ENCODE results near the gene GBP3. TPM values are rescaled to one million over a fixed set of nuclear protein-coding genes. Genes with fewer than 3 reads are reported as not detected.

GBP3 gene
- total RNA-seq, 2 donors from 2014 or later = not detected

DNA sequence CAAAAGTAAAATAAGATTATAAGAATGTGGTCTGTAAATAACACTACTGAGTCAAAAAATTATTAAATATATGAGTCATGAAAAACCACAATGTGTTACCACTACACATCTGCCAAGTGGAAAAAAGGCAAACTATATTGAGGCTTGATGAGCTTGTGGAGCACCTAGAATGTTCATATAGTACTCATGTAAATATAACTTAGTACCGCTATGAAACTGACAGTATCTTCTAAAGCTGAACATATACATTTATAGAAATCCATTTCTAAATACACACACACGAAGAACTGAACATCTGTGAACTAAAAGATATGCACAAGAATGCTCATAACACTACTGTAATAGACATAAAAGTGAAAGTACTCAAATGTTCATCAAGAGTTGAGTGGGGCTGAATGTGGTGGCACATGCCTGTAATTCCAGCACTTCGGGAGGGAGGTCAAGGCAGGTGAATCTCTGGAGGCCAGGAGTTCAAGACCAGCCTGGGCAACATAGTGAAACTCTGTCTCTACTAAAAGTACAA, 18.5 kb upstream of the GBP3 start:
- H3K4me3 ChIP-seq (ENCODE audit: low read length) = no peak overlapping the region
- no peaks in the 10 kb centered on the region for H3K4me1 Mint-ChIP-seq
- TF ChIP-seq, protein P1, sequence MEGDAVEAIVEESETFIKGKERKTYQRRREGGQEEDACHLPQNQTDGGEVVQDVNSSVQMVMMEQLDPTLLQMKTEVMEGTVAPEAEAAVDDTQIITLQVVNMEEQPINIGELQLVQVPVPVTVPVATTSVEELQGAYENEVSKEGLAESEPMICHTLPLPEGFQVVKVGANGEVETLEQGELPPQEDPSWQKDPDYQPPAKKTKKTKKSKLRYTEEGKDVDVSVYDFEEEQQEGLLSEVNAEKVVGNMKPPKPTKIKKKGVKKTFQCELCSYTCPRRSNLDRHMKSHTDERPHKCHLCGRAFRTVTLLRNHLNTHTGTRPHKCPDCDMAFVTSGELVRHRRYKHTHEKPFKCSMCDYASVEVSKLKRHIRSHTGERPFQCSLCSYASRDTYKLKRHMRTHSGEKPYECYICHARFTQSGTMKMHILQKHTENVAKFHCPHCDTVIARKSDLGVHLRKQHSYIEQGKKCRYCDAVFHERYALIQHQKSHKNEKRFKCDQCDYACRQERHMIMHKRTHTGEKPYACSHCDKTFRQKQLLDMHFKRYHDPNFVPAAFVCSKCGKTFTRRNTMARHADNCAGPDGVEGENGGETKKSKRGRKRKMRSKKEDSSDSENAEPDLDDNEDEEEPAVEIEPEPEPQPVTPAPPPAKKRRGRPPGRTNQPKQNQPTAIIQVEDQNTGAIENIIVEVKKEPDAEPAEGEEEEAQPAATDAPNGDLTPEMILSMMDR (conservative IDR thresholded peaks at IDR 0.05) = no peak
- 78 to 88% methylated on average over 1 to 3 of the region's 3 CpGs for WGBS, 2 experiments (ENCODE audit: insufficient coverage in 1 of 2, insufficient read length in 1 of 2)
- no peak overlapping the region for H3K4me3 Mint-ChIP-seq
- DNase-seq = no peak
- no peaks in the 10 kb centered on the region for H3K27me3 ChIP-seq (ENCODE audit: control insufficient read depth, insufficient read depth, low read length, poor library complexity, severe bottlenecking)
- H3K27ac ChIP-seq (ENCODE audit: low read depth, low read length) = no peak overlapping the region
- H3K27me3 Mint-ChIP-seq (ENCODE audit: insufficient read depth) = no peaks in the 10 kb centered on the region
- no peaks in the 10 kb centered on the region for H3K36me3 Mint-ChIP-seq (ENCODE audit: low read depth)
- H3K9me3 Mint-ChIP-seq = peaks cover 15% of the 10 kb centered on the region
- no peaks in the 10 kb centered on the region for H3K4me1 ChIP-seq (ENCODE audit: control insufficient read depth, insufficient read depth, low read length)
- H3K36me3 ChIP-seq (ENCODE audit: control insufficient read depth, insufficient read depth, low read length) = no peaks in the 10 kb centered on the region
- no peak overlapping the region for H3K9ac ChIP-seq (ENCODE audit: extremely low read depth, low read length, poor library complexity, severe bottlenecking)
- peaks cover 18% of the 10 kb centered on the region for H3K9me3 ChIP-seq (ENCODE audit: control insufficient read depth, low read length)
- no peak overlapping the region for H3K27ac Mint-ChIP-seq

DNA sequence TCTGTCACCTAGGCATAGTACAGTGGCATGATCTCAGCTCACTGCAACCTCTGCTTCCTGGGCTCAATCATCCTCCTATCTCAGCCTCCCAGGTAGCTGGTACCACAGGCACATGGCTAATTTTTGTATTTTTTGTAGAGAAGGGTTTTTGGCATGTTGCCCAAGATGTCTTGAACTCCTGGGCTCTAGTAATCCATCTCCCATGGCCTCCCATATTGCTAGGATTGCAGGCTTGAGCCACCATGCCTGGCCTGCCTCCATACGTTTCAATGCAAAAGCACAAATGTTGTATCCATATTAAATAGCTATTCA, 17.6 kb upstream of the GBP3 start:
- H3K4me1 ChIP-seq (ENCODE audit: control insufficient read depth, insufficient read depth, low read length) = no peaks in the 10 kb centered on the region
- TF ChIP-seq, protein P1 (conservative IDR thresholded peaks at IDR 0.05) = no peak
- no peak overlapping the region for H3K9ac ChIP-seq (ENCODE audit: extremely low read depth, low read length, poor library complexity, severe bottlenecking)
- no peak overlapping the region for H3K27ac ChIP-seq (ENCODE audit: low read depth, low read length)
- H3K4me3 Mint-ChIP-seq = no peak overlapping the region
- H3K4me3 ChIP-seq (ENCODE audit: low read length) = no peak overlapping the region
- 82% methylated on average over 1 of the region's 1 CpG; no CpG with 5 or more reads in 1 of the 2 experiments for WGBS, 2 experiments (ENCODE audit: insufficient coverage in 1 of 2, insufficient read length in 1 of 2)
- no peaks in the 10 kb centered on the region for H3K36me3 ChIP-seq (ENCODE audit: control insufficient read depth, insufficient read depth, low read length)
- no peaks in the 10 kb centered on the region for H3K36me3 Mint-ChIP-seq (ENCODE audit: low read depth)
- no peak overlapping the region for H3K27ac Mint-ChIP-seq
- no peaks in the 10 kb centered on the region for H3K4me1 Mint-ChIP-seq
- DNase-seq = no peak
- peaks cover 20% of the 10 kb centered on the region for H3K9me3 Mint-ChIP-seq
- H3K9me3 ChIP-seq (ENCODE audit: control insufficient read depth, low read length) = peaks cover 18% of the 10 kb centered on the region
- H3K27me3 Mint-ChIP-seq (ENCODE audit: insufficient read depth) = no peaks in the 10 kb centered on the region
- H3K27me3 ChIP-seq (ENCODE audit: control insufficient read depth, insufficient read depth, low read length, poor library complexity, severe bottlenecking) = no peaks in the 10 kb centered on the region

DNA sequence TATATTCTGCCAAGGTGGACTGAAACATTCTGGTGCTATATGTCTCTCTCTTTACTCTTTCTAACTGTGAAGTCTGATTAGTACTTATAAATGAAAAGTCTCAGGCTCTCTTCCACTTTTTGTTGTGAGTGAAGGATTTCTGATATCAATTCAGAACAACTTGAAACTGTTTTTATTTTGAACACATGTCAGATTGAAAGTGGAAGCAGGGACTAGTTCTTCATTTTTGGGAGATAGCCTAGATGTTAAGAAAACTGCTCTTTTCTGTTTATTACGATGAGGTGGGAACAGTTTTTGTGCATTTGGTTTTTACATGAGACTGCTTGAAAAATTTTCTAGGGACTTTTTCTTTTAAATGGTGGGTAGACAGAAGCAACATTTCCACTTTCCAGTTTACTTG, 14.5 kb upstream of the GBP3 start:
- no peak overlapping the region for H3K4me3 ChIP-seq (ENCODE audit: low read length)
- TF ChIP-seq, protein P1 (conservative IDR thresholded peaks at IDR 0.05) = no peak
- Mint-ChIP-seq H3K27me3 (ENCODE audit: insufficient read depth) (no peaks in the 10 kb centered on the region), H3K27ac (no peak overlapping the region), H3K9me3 (peaks cover 24% of the 10 kb centered on the region), H3K4me1 (no peaks in the 10 kb centered on the region), H3K36me3 (ENCODE audit: low read depth) (no peaks in the 10 kb centered on the region), H3K4me3 (no peak overlapping the region)
- no peaks in the 10 kb centered on the region for H3K27me3 ChIP-seq (ENCODE audit: control insufficient read depth, insufficient read depth, low read length, poor library complexity, severe bottlenecking)
- no peak overlapping the region for H3K27ac ChIP-seq (ENCODE audit: low read depth, low read length)
- no peaks in the 10 kb centered on the region for H3K36me3 ChIP-seq (ENCODE audit: control insufficient read depth, insufficient read depth, low read length)
- peaks cover 11% of the 10 kb centered on the region for H3K9me3 ChIP-seq (ENCODE audit: control insufficient read depth, low read length)
- H3K9ac ChIP-seq (ENCODE audit: extremely low read depth, low read length, poor library complexity, severe bottlenecking) = no peak overlapping the region
- no peaks in the 10 kb centered on the region for H3K4me1 ChIP-seq (ENCODE audit: control insufficient read depth, insufficient read depth, low read length)
- no peak for DNase-seq
- whole genome bisulfite sequencing, 2 experiments (ENCODE audit: insufficient coverage in 1 of 2, insufficient read length in 1 of 2) = 85 to 86% methylated on average over 1 of the region's 1 CpG

Data from endodermal cell (in vitro differentiated cells).